Cardiac muscle cell (in vitro differentiated cells and primary cell): Measurements from ENCODE around the gene ARPC1A. TPM values are rescaled to one million over a fixed set of nuclear protein-coding genes. Genes with fewer than 3 reads are reported as not detected.
"Not testable (repeated sequence)": the region's sequence is repeated elsewhere in the genome, so short reads cannot be mapped to it uniquely, and the experiment has no call there.

Experiments
- DNase-seq, 2 donors: peaks; one replicate each; pipeline versions ENCODE4 v3.0.0 to v3.0.0-alpha.2; 2010 to 2017; ENCODE audit warnings: low read depth in 1 of 2, low spot score in 1 of 2
- H3K27ac ChIP-seq: fragments of 200-600 bp; sonication (generic); 2 replicates; pipeline ENCODE4 v1.5.1; 2016
- H3K27me3 ChIP-seq: fragments of 200-600 bp; sonication (generic); 2 replicates; pipeline ENCODE4 v1.6.0; 2016; ENCODE audit warnings: control low read depth
- H3K36me3 ChIP-seq: fragments of 200-600 bp; sonication (generic); 2 replicates; pipeline ENCODE4 v1.5.1; 2016; ENCODE audit warnings: control low read depth
- H3K4me1 ChIP-seq: fragments of 200-600 bp; sonication (generic); 2 replicates; pipeline ENCODE4 v1.8.1; 2017; ENCODE audit warnings: low read depth, mild to moderate bottlenecking, mixed run types
- H3K4me3 ChIP-seq: fragments of 200-600 bp; sonication (generic); 2 replicates; pipeline ENCODE4 v1.5.1; 2016; ENCODE audit warnings: mild to moderate bottlenecking
- H3K9me3 ChIP-seq: fragments of 200-600 bp; sonication (generic); 2 replicates; pipeline ENCODE4 v1.5.1; 2017; ENCODE audit warnings: low read depth, mild to moderate bottlenecking, control low read depth
- CTCF ChIP-seq: IDR thresholded peaks from 2 replicates; pipeline ENCODE4 v1.5.1; 2012; ENCODE audit warnings: low read depth, mild to moderate bottlenecking, low read length
- polyA plus RNA-seq: library from polyadenylated mRNA; unstranded; fragments of >200 nt; fragmentation: Nextera tagmentation; extraction: Ambion mirVana; gene quantifications from 2 replicates; pipeline ENCODE4 v1.2.1, GENCODE V29; 2016
- total RNA-seq: library from RNA; depleted of rRNA; stranded (reverse); fragments of >200 nt; gene quantifications from 2 replicates; pipeline ENCODE4 v1.2.3, GENCODE V29; 2016

Gene ARPC1A
- total and polyA plus RNA-seq, 2 experiments from 2014 or later, result 198 to 331 TPM

GRCh38 chr7:99324559-99324958, 1.1 kb upstream of the ARPC1A start:
- peaks cover 22% of the 10 kb centered on the region for H3K4me1 ChIP-seq
- peak overlapping the region; percentile 92 for H3K4me3 ChIP-seq

GRCh38 chr7:99325001-99325493, 651 bp upstream of the ARPC1A start:
- H3K27ac ChIP-seq, result peak overlapping the region; percentile 94

More at GRCh38 chr7:99324559-99324958, 1.1 kb upstream of the ARPC1A start:
- no peaks in the 10 kb centered on the region for H3K27me3 ChIP-seq
- H3K27ac ChIP-seq, result no peak overlapping the region
- H3K9me3 ChIP-seq, result no peaks in the 10 kb centered on the region
- TF ChIP-seq CTCF, result no peak
- H3K36me3 ChIP-seq, result no peaks in the 10 kb centered on the region
- no peak for DNase-seq

GRCh38 chr7:99326408-99326782, 697 bp downstream of the ARPC1A start:
- no peaks in the 10 kb centered on the region for H3K9me3 ChIP-seq
- H3K4me1 ChIP-seq, result peaks cover 37% of the 10 kb centered on the region
- TF ChIP-seq CTCF, result no peak
- DNase-seq, result no peak
- no peaks in the 10 kb centered on the region for H3K36me3 ChIP-seq
- H3K27ac ChIP-seq, result peak overlapping the region; percentile 94
- H3K4me3 ChIP-seq, result peak overlapping the region; percentile 92
- H3K27me3 ChIP-seq, result no peaks in the 10 kb centered on the region

More at GRCh38 chr7:99325001-99325493, 651 bp upstream of the ARPC1A start:
- TF ChIP-seq CTCF, result no peak
- Histone ChIP-seq H3K4me3 (peak overlapping the region; percentile 92), H3K9me3 (no peaks in the 10 kb centered on the region), H3K27me3 (no peaks in the 10 kb centered on the region), H3K36me3 (no peaks in the 10 kb centered on the region), H3K4me1 (peaks cover 27% of the 10 kb centered on the region)
- DNase-seq, result no peak

- H3K27ac ChIP-seq, result peak overlapping the region; percentile 98
- peaks cover 16% of the 10 kb centered on the region for H3K36me3 ChIP-seq
- H3K27me3 ChIP-seq, H3K9me3 ChIP-seq, H3K4me3 ChIP-seq: not testable (repeated sequence)
- peak; percentile 14 to 85 for DNase-seq
- H3K4me1 ChIP-seq, result peaks cover 39% of the 10 kb centered on the region
Measured at GRCh38 chr7:99330314-99330961, 4.7 kb downstream of the ARPC1A start.

GRCh38 chr7:99331002-99331401, 5.3 kb downstream of the ARPC1A start:
- no peak for DNase-seq
- Histone ChIP-seq H3K4me1 (peaks cover 39% of the 10 kb centered on the region), H3K4me3 (no peak overlapping the region), H3K27ac (peak overlapping the region; percentile 98), H3K9me3 (no peaks in the 10 kb centered on the region), H3K36me3 (peaks cover 18% of the 10 kb centered on the region), H3K27me3 (no peaks in the 10 kb centered on the region)
- no peak for TF ChIP-seq CTCF

- no peak for TF ChIP-seq CTCF
- peaks cover 81% of the 10 kb centered on the region for H3K36me3 ChIP-seq
- no peaks in the 10 kb centered on the region for H3K4me1 ChIP-seq
Measured at GRCh38 chr7:99339595-99339994, 13.9 kb downstream of the ARPC1A start.

More at GRCh38 chr7:99339595-99339994, 13.9 kb downstream of the ARPC1A start:
- Histone ChIP-seq H3K27me3 (no peaks in the 10 kb centered on the region), H3K9me3 (no peaks in the 10 kb centered on the region), H3K27ac (no peak overlapping the region), H3K4me3 (no peak overlapping the region)
- no peak for DNase-seq
